HUES48 (cell line): ENCODE data around the gene U2AF1L4.
A peak's percentile ranks its signal among the peaks of the same experiment; 100 is the strongest.

Source experiments
- H3K27ac ChIP-seq: one replicate; pipeline ENCODE4 v1.7.0; 2013; ENCODE audit warnings: low read depth, low read length, inconsistent platforms
- H3K27me3 ChIP-seq: 2 replicates; pipeline ENCODE4 v1.6.1; 2013; ENCODE audit warnings: mild to moderate bottlenecking, low read length; ENCODE audit not compliant: control insufficient read depth, insufficient read depth
- H3K36me3 ChIP-seq: 2 replicates; pipeline ENCODE4 v1.6.1; 2013; ENCODE audit warnings: low read length; ENCODE audit not compliant: control insufficient read depth, insufficient read depth
- H3K4me1 ChIP-seq: 2 replicates; pipeline ENCODE4 v1.6.1; 2013; ENCODE audit warnings: mild to moderate bottlenecking, low read length; ENCODE audit not compliant: control insufficient read depth, insufficient read depth
- H3K4me3 ChIP-seq: 2 replicates; pipeline ENCODE4 v1.5.1; 2013; ENCODE audit warnings: mild to moderate bottlenecking, low read depth, low read length
- H3K9ac ChIP-seq: 2 replicates; pipeline ENCODE4 v1.6.1; 2013; ENCODE audit warnings: mild to moderate bottlenecking, low read depth, low read length, moderate library complexity
- H3K9me3 ChIP-seq: 2 replicates; pipeline ENCODE4 v1.6.1; 2013; ENCODE audit warnings: low read length; ENCODE audit not compliant: control insufficient read depth, insufficient read depth

The U2AF1L4 gene

GRCh38 chr19:35788205-35788960 lies 43.2 kb upstream of the U2AF1L4 start:
- Histone ChIP-seq H3K4me3 (no peak overlapping the region), H3K9ac (no peak overlapping the region), H3K27ac (no peak overlapping the region), H3K27me3 (no peaks in the 10 kb centered on the region), H3K9me3 (no peaks in the 10 kb centered on the region), H3K36me3 (no peaks in the 10 kb centered on the region), H3K4me1 (peaks cover 5% of the 10 kb centered on the region; the same call in 1 of the 2 replicates)

GRCh38 chr19:35787227-35787799 lies 42.1 kb upstream of the U2AF1L4 start:
- Histone ChIP-seq H3K36me3 (no peaks in the 10 kb centered on the region), H3K9ac (no peak overlapping the region), H3K4me1 (peaks cover 5% of the 10 kb centered on the region; the same call in 1 of the 2 replicates), H3K4me3 (no peak overlapping the region), H3K27ac (no peak overlapping the region), H3K9me3 (no peaks in the 10 kb centered on the region), H3K27me3 (no peaks in the 10 kb centered on the region)

DNA sequence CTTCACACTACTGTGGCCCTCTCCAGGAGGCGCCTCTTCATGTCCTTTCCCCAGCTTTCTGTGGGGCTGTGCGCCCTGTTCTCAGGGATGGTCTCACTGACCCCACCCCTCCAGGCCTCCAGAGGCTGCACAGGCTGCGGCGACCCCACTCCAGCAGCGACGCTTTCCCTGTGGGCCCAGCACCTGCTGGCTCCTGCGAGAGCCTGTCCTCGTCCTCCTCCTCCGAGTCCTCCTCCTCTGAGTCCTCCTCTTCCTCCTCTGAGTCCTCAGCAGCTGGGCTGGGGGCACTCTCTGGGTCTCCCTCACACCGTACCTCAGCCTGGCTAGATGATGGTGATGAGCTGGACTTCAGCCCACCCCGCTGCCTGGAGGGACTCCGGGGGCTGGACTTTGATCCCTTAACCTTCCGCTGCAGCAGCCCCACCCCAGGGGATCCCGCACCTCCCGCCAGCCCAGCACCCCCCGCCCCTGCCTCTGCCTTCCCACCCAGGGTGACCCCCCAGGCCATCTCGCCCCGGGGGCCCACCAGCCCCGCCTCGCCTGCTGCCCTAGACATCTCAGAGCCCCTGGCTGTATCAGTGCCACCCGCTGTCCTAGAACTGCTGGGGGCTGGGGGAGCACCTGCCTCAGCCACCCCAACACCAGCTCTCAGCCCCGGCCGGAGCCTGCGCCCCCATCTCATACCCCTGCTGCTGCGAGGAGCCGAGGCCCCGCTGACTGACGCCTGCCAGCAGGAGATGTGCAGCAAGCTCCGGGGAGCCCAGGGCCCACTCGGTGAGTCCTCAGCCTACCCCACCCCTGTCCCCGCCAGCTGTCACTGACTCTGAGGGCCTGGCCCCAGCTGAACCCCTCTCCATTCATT lies 41.3 kb upstream of the U2AF1L4 start:
- H3K9ac ChIP-seq, result no peak overlapping the region
- no peaks in the 10 kb centered on the region for H3K27me3 ChIP-seq
- H3K36me3 ChIP-seq, result no peaks in the 10 kb centered on the region
- no peak overlapping the region for H3K4me3 ChIP-seq
- H3K4me1 ChIP-seq, result peaks cover 5% of the 10 kb centered on the region; the same call in 1 of the 2 replicates
- no peak overlapping the region for H3K27ac ChIP-seq
- no peaks in the 10 kb centered on the region for H3K9me3 ChIP-seq

GRCh38 chr19:35785339-35785627 lies 40.1 kb upstream of the U2AF1L4 start:
- Histone ChIP-seq H3K36me3 (no peaks in the 10 kb centered on the region), H3K4me3 (peak overlapping the region; percentile 69), H3K27ac (no peak overlapping the region), H3K9me3 (no peaks in the 10 kb centered on the region), H3K4me1 (peaks cover 8% of the 10 kb centered on the region; the same call in 1 of the 2 replicates), H3K27me3 (no peaks in the 10 kb centered on the region), H3K9ac (no peak overlapping the region)

GRCh38 chr19:35784503-35785338 lies 39.5 kb upstream of the U2AF1L4 start:
- Histone ChIP-seq H3K4me1 (peaks cover 8% of the 10 kb centered on the region; the same call in 1 of the 2 replicates), H3K9ac (peak overlapping the region; percentile 11; the same call in 1 of the 2 replicates), H3K27me3 (no peaks in the 10 kb centered on the region), H3K9me3 (no peaks in the 10 kb centered on the region), H3K4me3 (peak overlapping the region; percentile 69), H3K36me3 (no peaks in the 10 kb centered on the region), H3K27ac (no peak overlapping the region)

DNA sequence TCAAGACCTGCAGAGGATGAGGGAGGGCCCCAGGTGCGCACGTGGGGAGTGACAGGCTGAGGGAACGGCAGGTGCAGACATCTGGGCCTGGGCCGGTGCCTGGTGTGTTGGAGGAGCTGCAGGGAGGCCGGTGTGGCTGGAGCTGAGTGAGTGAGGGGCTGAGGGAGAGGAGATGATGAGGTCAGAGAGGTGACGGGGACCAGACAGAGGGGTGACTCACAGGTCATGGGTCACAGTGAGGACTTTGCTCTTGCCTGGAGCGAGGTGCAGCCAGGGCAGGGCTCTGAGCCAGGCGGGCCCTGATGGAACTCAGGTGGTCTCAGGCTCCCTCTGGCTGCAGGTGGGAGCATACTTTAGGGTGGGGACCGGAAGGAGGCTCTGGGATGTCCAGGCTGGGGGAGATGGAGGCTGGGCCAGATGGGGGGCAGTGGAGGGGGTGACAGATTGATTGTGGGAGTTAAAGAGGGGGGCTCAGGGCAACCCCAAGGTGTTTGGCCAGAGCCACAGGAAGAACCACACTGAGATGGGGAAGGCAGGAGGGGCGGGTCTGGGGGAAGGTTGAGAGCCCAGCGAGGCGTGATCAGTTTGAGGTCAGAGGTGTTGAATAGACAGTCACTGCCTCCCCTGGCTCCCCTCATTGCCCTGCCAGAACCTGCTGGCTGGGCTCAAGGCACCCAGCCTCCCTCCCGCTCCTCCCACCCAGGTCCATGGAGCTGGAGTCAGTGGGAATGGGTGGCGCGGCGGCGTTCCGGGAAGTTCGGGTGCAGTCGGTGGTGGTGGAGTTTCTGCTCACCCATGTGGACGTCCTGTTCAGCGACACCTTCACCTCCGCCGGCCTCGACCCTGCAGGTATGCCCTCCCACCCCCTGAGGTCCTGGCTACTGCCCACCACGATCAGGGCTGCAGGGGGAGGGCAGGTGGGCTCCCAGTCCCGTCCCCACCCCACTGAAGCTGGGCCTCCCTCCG lies 38.5 kb upstream of the U2AF1L4 start:
- H3K4me1 ChIP-seq, result peaks cover 8% of the 10 kb centered on the region; the same call in 1 of the 2 replicates
- peak overlapping the region; percentile 58 for H3K4me3 ChIP-seq
- no peaks in the 10 kb centered on the region for H3K9me3 ChIP-seq
- no peak overlapping the region for H3K27ac ChIP-seq
- no peaks in the 10 kb centered on the region for H3K27me3 ChIP-seq
- no peak overlapping the region for H3K9ac ChIP-seq
- H3K36me3 ChIP-seq, result no peaks in the 10 kb centered on the region

DNA sequence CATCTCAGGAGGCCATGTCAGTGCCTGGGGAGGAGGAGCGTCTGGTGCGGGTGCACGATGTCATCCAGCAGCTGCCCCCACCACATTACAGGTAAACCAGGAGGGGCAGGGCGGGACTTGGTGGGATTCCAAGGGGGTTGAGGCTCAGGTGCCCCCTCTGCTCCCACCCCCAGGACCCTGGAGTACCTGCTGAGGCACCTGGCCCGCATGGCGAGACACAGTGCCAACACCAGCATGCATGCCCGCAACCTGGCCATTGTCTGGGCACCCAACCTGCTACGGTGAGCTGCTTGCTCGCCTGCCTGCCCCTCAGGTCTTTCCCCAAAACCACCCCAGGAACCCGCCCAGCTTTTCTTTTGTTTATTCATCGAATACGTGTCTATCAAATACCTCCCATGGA lies 37.4 kb upstream of the U2AF1L4 start:
- H3K4me3 ChIP-seq, result no peak overlapping the region
- H3K27me3 ChIP-seq, result no peaks in the 10 kb centered on the region; the same call in 1 of the 2 replicates
- H3K9me3 ChIP-seq, result no peaks in the 10 kb centered on the region
- peaks cover 11% of the 10 kb centered on the region for H3K4me1 ChIP-seq
- H3K9ac ChIP-seq, result no peak overlapping the region
- no peaks in the 10 kb centered on the region for H3K36me3 ChIP-seq
- H3K27ac ChIP-seq, result no peak overlapping the region

DNA sequence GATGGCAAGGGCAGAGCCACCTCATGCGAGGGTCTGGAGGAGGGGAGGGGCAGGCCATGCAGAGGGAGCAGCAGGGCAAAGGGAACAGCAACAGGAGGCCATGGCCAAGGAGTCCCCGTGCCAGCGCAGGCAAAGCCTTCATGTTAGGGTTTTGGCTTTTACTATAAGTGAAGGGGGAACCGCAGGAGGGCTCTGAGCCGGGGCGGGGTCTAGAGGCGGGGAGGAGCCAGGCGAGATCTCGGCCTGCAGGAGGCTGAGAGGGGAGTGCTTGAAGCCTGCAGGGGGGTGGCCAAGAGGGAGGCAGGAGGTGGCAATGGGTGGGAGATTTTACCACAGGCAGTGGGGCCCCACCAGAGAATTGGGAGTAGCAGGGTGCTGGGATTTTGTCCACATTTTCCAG lies 36.4 kb upstream of the U2AF1L4 start:
- Histone ChIP-seq H3K4me3 (no peak overlapping the region), H3K36me3 (no peaks in the 10 kb centered on the region), H3K27ac (no peak overlapping the region), H3K27me3 (peaks cover 5% of the 10 kb centered on the region), H3K4me1 (peaks cover 19% of the 10 kb centered on the region), H3K9me3 (no peaks in the 10 kb centered on the region), H3K9ac (no peak overlapping the region)

- Histone ChIP-seq H3K36me3 (no peaks in the 10 kb centered on the region), H3K4me1 (peaks cover 24% of the 10 kb centered on the region), H3K27ac (no peak overlapping the region), H3K9me3 (no peaks in the 10 kb centered on the region), H3K4me3 (no peak overlapping the region), H3K27me3 (peaks cover 9% of the 10 kb centered on the region), H3K9ac (no peak overlapping the region)
Observed at GRCh38 chr19:35780717-35781116, 35.5 kb upstream of the U2AF1L4 start.

GRCh38 chr19:35780058-35780457 lies 34.8 kb upstream of the U2AF1L4 start:
- no peak overlapping the region for H3K4me3 ChIP-seq
- H3K9me3 ChIP-seq, result no peaks in the 10 kb centered on the region
- peaks cover 9% of the 10 kb centered on the region for H3K27me3 ChIP-seq
- H3K27ac ChIP-seq, result no peak overlapping the region
- peaks cover 20% of the 10 kb centered on the region for H3K4me1 ChIP-seq
- H3K36me3 ChIP-seq, result no peaks in the 10 kb centered on the region
- H3K9ac ChIP-seq, result no peak overlapping the region
